Caco-2 (cell line): ENCODE data around the gene AGAP1. TPM values are rescaled to one million over a fixed set of nuclear protein-coding genes. Genes with fewer than 3 reads are reported as not detected.

Source experiments
- BruUV-seq: library from RNA; stranded (reverse); fragments of 400-500 nt; replicated peaks from 2 replicates; lab custom pipeline; 2021; lab: Mats Ljungman, UMichigan
- CTCF ChIA-PET: fragments of 300-600 bp; sonication (Branson Sonifier 250); formaldehyde crosslinking; loops from one replicate; lab custom pipeline; 2022; ENCODE audit warnings: antibody characterized with exemption; lab: Charles Lee
- POLR2A ChIA-PET: fragments of 300-600 bp; sonication (Branson Sonifier 250); formaldehyde crosslinking; loops from one replicate; lab custom pipeline; 2022; ENCODE audit warnings: antibody characterized with exemption; lab: Charles Lee
- DNase-seq, 2 experiments: peaks; one replicate each; pipeline versions ENCODE4 v3.0.0 to v3.0.0-alpha.2; 2020 to 2022
- H3K27me3 ChIP-seq: replicated peaks from 2 replicates; pipeline ENCODE4 v1.6.0; 2011; ENCODE audit warnings: low read length; ENCODE audit not compliant: control insufficient read depth, insufficient read depth
- H3K36me3 ChIP-seq: 2 replicates; pipeline ENCODE4 v1.5.1; 2011; ENCODE audit warnings: low read length; ENCODE audit not compliant: control insufficient read depth, insufficient read depth
- H3K4me1 ChIP-seq: fragments of 250-450 bp; sonication (Bioruptor Pico); 2 replicates; pipeline ENCODE4 v1.5.1; 2020; ENCODE audit warnings: mild to moderate bottlenecking
- H3K4me3 ChIP-seq: 2 replicates; pipeline ENCODE4 v1.5.1; 2011; ENCODE audit warnings: low read depth, mild to moderate bottlenecking, control low read depth, low read length
- H3K9me3 ChIP-seq: fragments of 250-450 bp; sonication (Bioruptor Pico); 2 replicates; pipeline ENCODE4 v1.5.1; 2020; ENCODE audit warnings: mild to moderate bottlenecking, moderate library complexity
- H3K27ac Mint-ChIP-seq: one replicate; pipeline ENCODE4 v1.8.0; 2022; ENCODE audit warnings: mixed read lengths; ENCODE audit not compliant: unreplicated experiment
- H3K27me3 Mint-ChIP-seq: one replicate; pipeline ENCODE4 v1.8.0; 2022; ENCODE audit warnings: mixed read lengths; ENCODE audit not compliant: insufficient read depth, unreplicated experiment
- H3K36me3 Mint-ChIP-seq: one replicate; pipeline ENCODE4 v1.8.0; 2022; ENCODE audit warnings: mild to moderate bottlenecking, mixed read lengths; ENCODE audit not compliant: insufficient read depth, unreplicated experiment
- H3K4me1 Mint-ChIP-seq: one replicate; pipeline ENCODE4 v1.8.0; 2022; ENCODE audit warnings: low read depth, mixed read lengths; ENCODE audit not compliant: unreplicated experiment
- H3K4me3 Mint-ChIP-seq: one replicate; pipeline ENCODE4 v1.8.0; 2022; ENCODE audit warnings: mild to moderate bottlenecking, moderate library complexity, mixed read lengths; ENCODE audit not compliant: unreplicated experiment
- H3K9me3 Mint-ChIP-seq: one replicate; pipeline ENCODE4 v1.8.0; 2022; ENCODE audit warnings: mixed read lengths; ENCODE audit not compliant: unreplicated experiment
- intact Hi-C: fragments of 100-400 bp; cut with micrococcal nuclease; formaldehyde crosslinking; loops from one replicate; pipeline ENCODE4 v1.10.0; 2022; ENCODE audit not compliant: unreplicated experiment
- total RNA-seq: library from RNA; stranded (reverse); gene quantifications from 2 replicates; pipeline ENCODE4 v1.2.3, GENCODE V29; 2022
- TF ChIP-seq, protein P1 (sequence below), 2 experiments: fragments of 200-600 bp in 1 of 2; IDR thresholded peaks; 1 replicate in 1 of 2; 2 replicates in 1 of 2; pipeline versions ENCODE4 v1.5.1 to v1.8.0; 2011 to 2022; ENCODE audit warnings: antibody characterized with exemption in 1 of 2, control low read depth in 1 of 2, inconsistent platforms in 1 of 2, low read depth in 1 of 2, low read length in 1 of 2, mild to moderate bottlenecking in 1 of 2, moderate library complexity in 1 of 2; ENCODE audit not compliant: insufficient read depth in 1 of 2, severe bottlenecking in 1 of 2, unreplicated experiment in 1 of 2

AGAP1 gene
- total RNA-seq, 1 experiment from 2014 or later = 41.7 TPM

DNA sequence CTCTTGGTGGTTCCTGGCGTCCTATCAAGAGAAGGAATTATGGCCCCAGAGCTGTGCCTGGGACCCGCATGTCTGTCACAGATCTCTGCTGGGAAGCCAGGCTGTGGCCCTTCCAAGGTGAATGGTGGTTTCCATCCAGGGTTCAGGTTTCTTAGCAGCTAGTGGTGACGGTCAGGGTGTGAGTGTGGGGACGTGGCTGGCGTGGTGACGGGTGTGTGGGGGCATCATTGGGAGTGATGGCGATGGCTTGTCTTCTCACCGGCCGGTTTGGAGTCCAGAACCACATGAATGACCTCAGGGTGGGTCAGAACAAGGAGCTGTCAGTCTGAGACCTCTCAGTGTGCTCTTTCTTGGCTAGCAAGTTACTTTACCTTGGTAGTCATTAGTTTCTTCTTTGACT, 52.6 kb downstream of the AGAP1 start:
- H3K27me3 ChIP-seq = no peaks in the 10 kb centered on the region
- TF ChIP-seq, protein P1, sequence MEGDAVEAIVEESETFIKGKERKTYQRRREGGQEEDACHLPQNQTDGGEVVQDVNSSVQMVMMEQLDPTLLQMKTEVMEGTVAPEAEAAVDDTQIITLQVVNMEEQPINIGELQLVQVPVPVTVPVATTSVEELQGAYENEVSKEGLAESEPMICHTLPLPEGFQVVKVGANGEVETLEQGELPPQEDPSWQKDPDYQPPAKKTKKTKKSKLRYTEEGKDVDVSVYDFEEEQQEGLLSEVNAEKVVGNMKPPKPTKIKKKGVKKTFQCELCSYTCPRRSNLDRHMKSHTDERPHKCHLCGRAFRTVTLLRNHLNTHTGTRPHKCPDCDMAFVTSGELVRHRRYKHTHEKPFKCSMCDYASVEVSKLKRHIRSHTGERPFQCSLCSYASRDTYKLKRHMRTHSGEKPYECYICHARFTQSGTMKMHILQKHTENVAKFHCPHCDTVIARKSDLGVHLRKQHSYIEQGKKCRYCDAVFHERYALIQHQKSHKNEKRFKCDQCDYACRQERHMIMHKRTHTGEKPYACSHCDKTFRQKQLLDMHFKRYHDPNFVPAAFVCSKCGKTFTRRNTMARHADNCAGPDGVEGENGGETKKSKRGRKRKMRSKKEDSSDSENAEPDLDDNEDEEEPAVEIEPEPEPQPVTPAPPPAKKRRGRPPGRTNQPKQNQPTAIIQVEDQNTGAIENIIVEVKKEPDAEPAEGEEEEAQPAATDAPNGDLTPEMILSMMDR (IDR thresholded peaks at IDR 0.05; ENCODE audit: insufficient read depth in 1 of 2, low read depth in 1 of 2, low read length in 1 of 2, severe bottlenecking in 1 of 2, unreplicated experiment in 1 of 2) = no peak
- Mint-ChIP-seq H3K9me3 (no peaks in the 10 kb centered on the region), H3K27ac (no peak overlapping the region), H3K4me3 (no peak overlapping the region), H3K27me3 (no peaks in the 10 kb centered on the region), H3K36me3 (no peaks in the 10 kb centered on the region), H3K4me1 (peaks cover 14% of the 10 kb centered on the region)
- H3K4me1 ChIP-seq = peaks cover 23% of the 10 kb centered on the region
- H3K36me3 ChIP-seq = no peaks in the 10 kb centered on the region
- H3K9me3 ChIP-seq = no peaks in the 10 kb centered on the region
- ChIA-PET POLR2A (no interaction called here), CTCF (no interaction called here)
- H3K4me3 ChIP-seq = no peak overlapping the region
- intact Hi-C loops = no loop called here
- no TSS peak for BruUV-seq
- no peak for DNase-seq

DNA sequence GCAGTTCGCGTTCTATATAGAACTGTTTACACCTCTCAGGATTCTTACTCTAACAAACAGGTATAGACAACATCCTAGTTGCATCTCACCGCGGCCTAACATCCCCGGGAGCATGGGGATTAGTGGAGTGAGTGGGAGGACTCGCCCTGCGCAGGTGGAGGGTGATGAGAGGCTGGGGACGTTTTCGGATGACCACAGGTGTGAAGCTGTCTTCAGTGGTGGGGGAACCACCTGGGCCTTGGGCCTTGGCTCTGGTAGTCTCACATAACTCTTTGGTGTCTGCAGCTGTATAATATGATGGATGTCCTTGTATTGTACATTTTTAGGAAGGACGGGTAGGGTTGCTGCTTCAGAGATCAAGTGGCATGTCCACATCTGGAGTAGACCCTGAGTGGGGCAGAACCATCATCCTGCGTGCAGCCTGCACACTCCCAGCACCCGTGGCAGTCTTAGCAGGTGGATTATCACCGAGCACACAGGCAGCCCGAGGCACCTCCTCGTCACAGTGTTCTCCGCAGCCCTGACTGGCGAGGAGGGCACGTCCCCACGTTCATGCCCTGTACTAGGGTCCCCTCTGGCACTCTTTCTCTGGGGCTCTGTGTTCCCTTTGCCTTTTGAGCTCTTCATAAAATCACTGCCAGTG, 56.0 kb downstream of the AGAP1 start:
- Mint-ChIP-seq H3K4me3 (no peak overlapping the region), H3K4me1 (peaks cover 2% of the 10 kb centered on the region), H3K36me3 (peaks cover 7% of the 10 kb centered on the region), H3K27ac (no peak overlapping the region), H3K9me3 (no peaks in the 10 kb centered on the region), H3K27me3 (no peaks in the 10 kb centered on the region)
- Histone ChIP-seq H3K36me3 (no peaks in the 10 kb centered on the region), H3K4me1 (0 out of 2 replicates have a peak, but pooled peaks cover 2% of the 10 kb centered on the region), H3K4me3 (no peak overlapping the region), H3K27me3 (no peaks in the 10 kb centered on the region), H3K9me3 (no peaks in the 10 kb centered on the region)
- ChIA-PET POLR2A (no interaction called here), CTCF (no interaction called here)
- TF ChIP-seq, protein P1 (IDR thresholded peaks at IDR 0.05; ENCODE audit: insufficient read depth in 1 of 2, low read depth in 1 of 2, low read length in 1 of 2, severe bottlenecking in 1 of 2, unreplicated experiment in 1 of 2) = no peak
- no peak for DNase-seq
- BruUV-seq = no TSS peak
- intact Hi-C loops = loop anchor here (5.0 kb wide), 2 partner anchors 53 to 413 kb away; no protein-coding TSS in a partner anchor

DNA sequence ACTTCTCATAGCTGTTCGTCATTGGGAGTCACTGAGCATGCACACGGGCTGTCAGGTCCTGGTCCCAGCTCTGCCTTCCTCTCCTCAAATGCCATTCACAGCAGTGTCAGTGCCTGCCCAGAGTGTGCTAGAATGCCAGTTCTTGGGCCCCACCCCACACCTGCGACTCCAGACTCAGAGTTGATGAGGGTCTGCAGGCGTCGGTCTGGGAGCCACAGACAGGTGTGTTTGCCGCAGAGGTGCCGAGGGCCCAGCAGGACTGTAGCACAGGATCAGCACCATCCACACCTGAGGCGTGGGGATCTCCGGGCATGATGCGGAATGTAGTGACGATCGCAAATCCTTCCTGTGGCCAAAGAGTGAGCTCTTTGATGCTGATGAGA, 56.5 kb downstream of the AGAP1 start:
- Histone ChIP-seq H3K4me3 (no peak overlapping the region), H3K4me1 (no peaks in the 10 kb centered on the region), H3K36me3 (no peaks in the 10 kb centered on the region), H3K9me3 (no peaks in the 10 kb centered on the region), H3K27me3 (no peaks in the 10 kb centered on the region)
- TF ChIP-seq, protein P1 (IDR thresholded peaks at IDR 0.05; ENCODE audit: insufficient read depth in 1 of 2, low read depth in 1 of 2, low read length in 1 of 2, severe bottlenecking in 1 of 2, unreplicated experiment in 1 of 2) = no peak
- H3K27me3 Mint-ChIP-seq = no peaks in the 10 kb centered on the region
- no TSS peak for BruUV-seq
- ChIA-PET CTCF (no interaction called here), POLR2A (no interaction called here)
- no peak for DNase-seq
- no peak overlapping the region for H3K27ac Mint-ChIP-seq
- intact Hi-C loops = loop anchor here (5.0 kb wide), 2 partner anchors 53 to 413 kb away; no protein-coding TSS in a partner anchor
- no peak overlapping the region for H3K4me3 Mint-ChIP-seq
- no peaks in the 10 kb centered on the region for H3K4me1 Mint-ChIP-seq
- no peaks in the 10 kb centered on the region for H3K9me3 Mint-ChIP-seq
- H3K36me3 Mint-ChIP-seq = peaks cover 7% of the 10 kb centered on the region
